Testis (tissue), 3 donors: ENCODE results near the gene FBH1. TPM values are rescaled to one million over a fixed set of nuclear protein-coding genes. Genes with fewer than 3 reads are reported as not detected.

ENCODE experiments used
- DNase-seq: peaks from one replicate; pipeline ENCODE4 v3.0.0-alpha.2; 2019
- H3K27ac ChIP-seq, 2 donors: fragments of 200-600 bp; sonication (generic); one replicate each; pipeline ENCODE4 v1.5.1; 2019
- H3K27me3 ChIP-seq: fragments of 200-600 bp; sonication (generic); one replicate; pipeline ENCODE4 v1.5.1; 2019
- H3K36me3 ChIP-seq: fragments of 200-600 bp; sonication (generic); one replicate; pipeline ENCODE4 v1.5.1; 2017; ENCODE audit warnings: low read depth; ENCODE audit errors: missing control alignments
- H3K4me1 ChIP-seq: fragments of 200-600 bp; sonication (generic); one replicate; pipeline ENCODE4 v1.5.1; 2019
- H3K4me3 ChIP-seq, 2 donors: fragments of 200-600 bp; sonication (generic); one replicate each; pipeline ENCODE4 v1.5.1; 2017 to 2019
- H3K9me3 ChIP-seq: fragments of 200-600 bp; sonication (generic); one replicate; pipeline ENCODE4 v1.5.1; 2017
- POLR2A ChIP-seq: fragments of 450-650 bp; IDR thresholded peaks from one replicate; pipeline ENCODE4 v1.6.1; 2017; ENCODE audit warnings: antibody characterized with exemption, mild to moderate bottlenecking, moderate library complexity
- WGBS, 2 donors: methylation state at CpG; one replicate each; pipeline ENCODE4 v1.1.5; 2018; 5-methylcytosine and 5-hydroxymethylcytosine counted together
- intact Hi-C: fragments of 100-400 bp; cut with DNase I; formaldehyde crosslinking; loops from one replicate; pipeline ENCODE4 v1.15.1; 2023; ENCODE audit warnings: low total_unique reads
- polyA plus RNA-seq: library from polyadenylated mRNA; stranded (reverse); fragments of 350-450 nt; fragmentation: Illumina TruSeq; extraction: RNeasy Lipid Tissue Mini Kit (QIAGEN cat#74804); gene quantifications from one replicate; pipeline ENCODE4 v1.2.3, GENCODE V29; 2014; ENCODE audit warnings: low read depth, low replicate concordance; ENCODE audit not compliant: insufficient read depth
- total RNA-seq, 2 donors: library from RNA; depleted of rRNA; stranded (reverse); fragments of >200 nt; gene quantifications; one replicate each; pipeline ENCODE4 v1.2.3, GENCODE V29; 2016
- TF ChIP-seq, protein P1 (sequence below), 3 experiments: fragments of 450-650 bp in 2 of 3; fragments of 200-600 bp in 1 of 3; sonication (generic) in 1 of 3; IDR thresholded peaks; one replicate each; pipeline ENCODE4 v1.5.1; 2016 to 2019; ENCODE audit warnings: antibody characterized with exemption in 3 of 3, mild to moderate bottlenecking in 2 of 3, moderate library complexity in 1 of 3

FBH1 gene
- total and polyA plus RNA-seq, 3 donors from 2014 or later: 91.6 to 203 (median 174) TPM

DNA sequence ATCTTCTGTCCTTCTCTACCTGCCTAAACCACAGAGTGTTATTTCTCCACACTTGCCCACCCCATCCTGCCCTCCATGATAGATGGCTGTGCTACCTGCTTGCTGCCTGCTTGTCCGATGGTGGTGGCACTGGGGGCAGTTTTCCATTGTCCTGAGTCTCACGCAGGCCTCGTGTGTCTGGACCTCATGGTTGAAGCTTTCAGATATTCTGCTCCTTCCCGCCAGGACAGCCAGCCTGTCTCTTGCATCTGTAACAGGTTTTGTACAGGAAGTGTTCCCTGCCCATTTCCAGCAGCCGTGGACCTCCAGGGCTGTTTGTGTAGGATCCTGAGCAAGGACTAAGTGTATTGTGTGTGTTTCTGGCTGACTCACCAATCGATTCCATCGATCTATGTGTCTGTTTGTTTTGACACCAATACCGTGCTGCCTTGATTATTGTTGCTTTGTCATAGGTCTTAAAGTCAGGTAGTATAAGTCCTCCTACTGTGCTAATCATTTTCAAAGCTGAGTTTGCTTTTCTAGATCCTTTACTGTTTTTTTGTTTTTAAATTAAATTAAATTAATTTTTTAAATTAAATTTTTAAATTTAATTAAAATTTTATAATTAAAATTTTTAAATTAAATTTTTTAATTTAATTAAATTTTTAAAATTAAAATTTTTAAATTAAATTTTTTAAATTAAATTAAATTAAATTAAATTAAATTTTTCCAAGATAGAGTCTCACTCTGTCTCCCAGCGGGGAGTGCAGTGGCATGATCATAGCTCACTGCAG, 78.8 kb downstream of the FBH1 start:
- Histone ChIP-seq H3K27ac (no peak overlapping the region), H3K4me1 (no peaks in the 10 kb centered on the region), H3K36me3 (no peaks in the 10 kb centered on the region), H3K4me3 (no peak overlapping the region), H3K9me3 (no peaks in the 10 kb centered on the region), H3K27me3 (no peaks in the 10 kb centered on the region)
- 94 to 96% methylated on average over 9 of the region's 9 CpGs for WGBS, 2 donors
- TF ChIP-seq POLR2A: no peak
- TF ChIP-seq, protein P1, sequence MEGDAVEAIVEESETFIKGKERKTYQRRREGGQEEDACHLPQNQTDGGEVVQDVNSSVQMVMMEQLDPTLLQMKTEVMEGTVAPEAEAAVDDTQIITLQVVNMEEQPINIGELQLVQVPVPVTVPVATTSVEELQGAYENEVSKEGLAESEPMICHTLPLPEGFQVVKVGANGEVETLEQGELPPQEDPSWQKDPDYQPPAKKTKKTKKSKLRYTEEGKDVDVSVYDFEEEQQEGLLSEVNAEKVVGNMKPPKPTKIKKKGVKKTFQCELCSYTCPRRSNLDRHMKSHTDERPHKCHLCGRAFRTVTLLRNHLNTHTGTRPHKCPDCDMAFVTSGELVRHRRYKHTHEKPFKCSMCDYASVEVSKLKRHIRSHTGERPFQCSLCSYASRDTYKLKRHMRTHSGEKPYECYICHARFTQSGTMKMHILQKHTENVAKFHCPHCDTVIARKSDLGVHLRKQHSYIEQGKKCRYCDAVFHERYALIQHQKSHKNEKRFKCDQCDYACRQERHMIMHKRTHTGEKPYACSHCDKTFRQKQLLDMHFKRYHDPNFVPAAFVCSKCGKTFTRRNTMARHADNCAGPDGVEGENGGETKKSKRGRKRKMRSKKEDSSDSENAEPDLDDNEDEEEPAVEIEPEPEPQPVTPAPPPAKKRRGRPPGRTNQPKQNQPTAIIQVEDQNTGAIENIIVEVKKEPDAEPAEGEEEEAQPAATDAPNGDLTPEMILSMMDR (IDR thresholded peaks at IDR 0.05): no peak
- intact Hi-C loops: no loop called here
- DNase-seq: no peak

DNA sequence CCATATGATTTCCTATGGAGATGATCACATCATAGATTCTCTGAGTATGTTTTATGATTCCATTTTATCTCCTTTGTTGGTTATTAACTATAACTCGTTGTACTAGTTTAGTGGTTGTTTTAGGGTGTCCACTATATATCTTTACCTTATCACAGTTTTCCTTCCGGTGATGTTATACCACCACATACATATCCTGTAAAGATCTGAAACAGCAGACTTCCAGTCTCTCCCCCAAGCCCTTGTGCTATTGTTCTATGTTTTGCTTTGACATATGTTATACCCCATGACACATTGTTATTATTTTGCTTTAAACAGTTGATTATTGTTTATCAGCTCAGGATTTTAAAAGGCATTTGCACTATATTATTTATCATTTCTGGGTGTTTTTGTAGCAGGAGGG, 80.0 kb downstream of the FBH1 start:
- no peaks in the 10 kb centered on the region for H3K9me3 ChIP-seq
- no peaks in the 10 kb centered on the region for H3K27me3 ChIP-seq
- H3K36me3 ChIP-seq: no peaks in the 10 kb centered on the region
- no peak overlapping the region for H3K4me3 ChIP-seq
- no peak for DNase-seq
- no peaks in the 10 kb centered on the region for H3K4me1 ChIP-seq
- no peak overlapping the region for H3K27ac ChIP-seq
- intact Hi-C loops: no loop called here
- 82 to 84% methylated on average over 2 of the region's 2 CpGs for WGBS, 2 donors
- TF ChIP-seq POLR2A: no peak
- TF ChIP-seq, protein P1 (IDR thresholded peaks at IDR 0.05): no peak

DNA sequence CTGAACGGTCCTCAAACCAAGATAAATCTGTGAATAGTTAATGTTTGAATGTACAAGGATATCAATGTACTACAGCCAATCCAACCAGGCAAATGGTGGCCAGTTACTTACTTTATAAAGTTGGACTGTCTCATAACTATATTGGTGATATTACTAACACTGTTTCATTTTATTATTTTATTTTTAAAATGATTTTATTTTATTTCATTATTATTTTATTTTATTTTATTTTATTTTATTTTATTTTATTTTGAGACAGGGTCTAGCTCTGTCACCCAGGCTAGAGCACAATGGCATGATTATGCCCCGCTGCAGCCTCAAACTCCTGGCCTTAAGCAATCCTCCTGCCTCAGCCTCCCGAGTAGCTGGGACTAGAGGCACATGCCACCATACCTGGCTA, 80.5 kb downstream of the FBH1 start:
- WGBS, 2 donors: 90 to 93% methylated on average over 3 of the region's 3 CpGs
- no peaks in the 10 kb centered on the region for H3K36me3 ChIP-seq
- no peaks in the 10 kb centered on the region for H3K4me1 ChIP-seq
- no peak for DNase-seq
- H3K27ac ChIP-seq: peak overlapping the region in 1 of 2 donors; percentile 50
- no peak for TF ChIP-seq POLR2A
- TF ChIP-seq, protein P1 (IDR thresholded peaks at IDR 0.05): no peak
- intact Hi-C loops: no loop called here
- H3K4me3 ChIP-seq: no peak overlapping the region
- H3K9me3 ChIP-seq: no peaks in the 10 kb centered on the region
- no peaks in the 10 kb centered on the region for H3K27me3 ChIP-seq

DNA sequence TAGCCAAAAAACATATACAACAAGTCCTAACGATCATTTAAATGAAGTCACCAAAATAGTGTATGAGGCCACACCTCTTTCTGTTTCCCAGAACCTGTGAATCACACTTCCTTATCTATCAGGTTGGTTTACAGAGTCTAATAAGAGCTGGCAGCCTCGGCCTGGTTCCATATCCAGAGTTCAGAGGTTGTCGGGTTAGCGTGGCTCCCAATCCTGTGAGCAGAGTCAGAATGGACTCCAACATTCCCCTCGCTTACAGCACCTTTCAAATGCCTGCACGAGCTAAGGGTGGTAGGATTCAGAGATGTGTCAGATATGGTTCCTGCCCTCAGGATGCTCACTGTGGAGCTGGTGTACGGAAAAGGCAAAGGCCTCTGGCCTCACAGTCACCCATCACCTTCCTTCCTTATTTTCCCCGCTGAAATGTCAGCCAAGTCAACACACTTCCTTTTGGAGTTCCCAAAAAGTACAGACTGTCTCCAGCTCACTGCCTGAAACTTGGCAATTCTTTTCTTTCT, 81.3 kb downstream of the FBH1 start:
- no peak for TF ChIP-seq POLR2A
- TF ChIP-seq, protein P1 (IDR thresholded peaks at IDR 0.05): no peak
- H3K4me1 ChIP-seq: no peaks in the 10 kb centered on the region
- no peak overlapping the region for H3K4me3 ChIP-seq
- no peaks in the 10 kb centered on the region for H3K36me3 ChIP-seq
- 61 to 76% methylated on average over 5 to 8 of the region's 8 CpGs for WGBS, 2 donors
- no peaks in the 10 kb centered on the region for H3K9me3 ChIP-seq
- peak overlapping the region in 1 of 2 donors; percentile 50 for H3K27ac ChIP-seq
- intact Hi-C loops: no loop called here
- H3K27me3 ChIP-seq: no peaks in the 10 kb centered on the region
- no peak for DNase-seq

DNA sequence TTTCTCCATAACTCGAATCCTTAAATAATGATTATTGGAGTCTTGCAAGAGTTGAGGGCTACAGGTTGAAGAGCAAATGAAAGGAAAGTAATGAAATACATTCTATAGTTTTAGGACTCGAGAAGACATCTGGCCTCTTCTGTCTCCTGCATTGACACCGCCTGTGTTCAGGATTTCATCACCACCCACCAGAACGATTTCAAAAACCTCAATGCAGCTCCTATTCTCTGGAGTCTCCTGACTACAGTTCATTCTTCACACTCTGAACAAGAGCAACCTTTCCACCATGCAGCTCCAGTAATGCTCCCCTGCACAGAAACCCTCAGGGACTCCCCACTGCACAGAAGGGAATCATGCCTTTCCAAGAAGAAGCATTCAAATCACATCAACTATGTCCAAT, 81.8 kb downstream of the FBH1 start:
- intact Hi-C loops: no loop called here
- Histone ChIP-seq H3K27ac (peak overlapping the region in 1 of 2 donors; percentile 50), H3K4me3 (no peak overlapping the region), H3K36me3 (no peaks in the 10 kb centered on the region), H3K4me1 (no peaks in the 10 kb centered on the region), H3K27me3 (no peaks in the 10 kb centered on the region), H3K9me3 (no peaks in the 10 kb centered on the region)
- TF ChIP-seq, protein P1 (IDR thresholded peaks at IDR 0.05): no peak
- TF ChIP-seq POLR2A: no peak
- DNase-seq: no peak
- WGBS, 2 donors: 71 to 72% methylated on average over 4 of the region's 4 CpGs
